ENCODE results near the gene PAFAH1B1. TPM values are rescaled to one million over a fixed set of nuclear protein-coding genes. Genes with fewer than 3 reads are reported as not detected.
"Not testable (repeated sequence)": the region's sequence is repeated elsewhere in the genome, so short reads cannot be mapped to it uniquely, and the experiment has no call there.

Gene PAFAH1B1
- total and polyA plus RNA-seq, 2 experiments from 2014 or later, result 69.9 to 71.7 TPM

DNA sequence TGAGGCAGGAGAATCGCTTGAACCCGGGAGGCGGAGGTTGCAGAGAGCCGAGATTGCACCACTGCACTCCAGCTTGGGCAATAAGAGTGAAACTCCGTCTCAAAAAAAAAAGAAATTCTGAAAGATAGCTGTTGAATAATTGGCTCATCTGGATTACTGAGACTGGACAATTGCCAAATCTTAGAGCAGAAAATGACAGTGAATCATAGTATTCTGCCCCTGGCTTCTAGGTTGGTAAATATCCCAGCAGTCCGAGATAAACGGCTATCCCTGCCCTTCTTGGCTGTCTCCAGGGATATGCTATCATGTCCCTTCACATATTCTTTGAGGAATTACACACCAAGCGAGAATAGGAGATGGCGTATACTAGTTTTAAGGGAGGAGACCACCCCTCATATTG is 46.3 kb upstream of the PAFAH1B1 start:
- Mint-ChIP-seq H3K4me1 (peaks cover 10% of the 10 kb centered on the region), H3K27me3 (ENCODE audit: insufficient read depth, low read depth, poor library complexity) (peaks cover 12% of the 10 kb centered on the region), H3K4me3 (no peak overlapping the region), H3K36me3 (ENCODE audit: low read depth) (no peaks in the 10 kb centered on the region), H3K27ac (no peak overlapping the region), H3K9me3 (no peaks in the 10 kb centered on the region)
- DNase-seq (ENCODE audit: low spot score), result no peak
- H3K36me3 ChIP-seq (ENCODE audit: insufficient read depth), result no peaks in the 10 kb centered on the region
- no peaks in the 10 kb centered on the region for H3K79me2 ChIP-seq (replicated peaks; ENCODE audit: insufficient read depth)
- no peaks in the 10 kb centered on the region for H3K9me2 ChIP-seq (ENCODE audit: insufficient read depth)
- TF ChIP-seq POLR2AphosphoS5 (IDR thresholded peaks at IDR 0.05; ENCODE audit: low read depth) (no peak), ZNF114 (CRISPR knock-in tag; IDR thresholded peaks at IDR 0.05) (no peak), EZH2 (IDR thresholded peaks at IDR 0.05; ENCODE audit: low read depth, unreplicated experiment) (no peak), STAT1 (IDR thresholded peaks at IDR 0.05; ENCODE audit: unreplicated experiment) (no peak), NANOG (IDR thresholded peaks at IDR 0.05; ENCODE audit: borderline replicate concordance) (no peak)
- TF ChIP-seq, protein P1, sequence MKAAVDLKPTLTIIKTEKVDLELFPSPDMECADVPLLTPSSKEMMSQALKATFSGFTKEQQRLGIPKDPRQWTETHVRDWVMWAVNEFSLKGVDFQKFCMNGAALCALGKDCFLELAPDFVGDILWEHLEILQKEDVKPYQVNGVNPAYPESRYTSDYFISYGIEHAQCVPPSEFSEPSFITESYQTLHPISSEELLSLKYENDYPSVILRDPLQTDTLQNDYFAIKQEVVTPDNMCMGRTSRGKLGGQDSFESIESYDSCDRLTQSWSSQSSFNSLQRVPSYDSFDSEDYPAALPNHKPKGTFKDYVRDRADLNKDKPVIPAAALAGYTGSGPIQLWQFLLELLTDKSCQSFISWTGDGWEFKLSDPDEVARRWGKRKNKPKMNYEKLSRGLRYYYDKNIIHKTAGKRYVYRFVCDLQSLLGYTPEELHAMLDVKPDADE (IDR thresholded peaks at IDR 0.05), result no peak
- TF ChIP-seq, protein P2, sequence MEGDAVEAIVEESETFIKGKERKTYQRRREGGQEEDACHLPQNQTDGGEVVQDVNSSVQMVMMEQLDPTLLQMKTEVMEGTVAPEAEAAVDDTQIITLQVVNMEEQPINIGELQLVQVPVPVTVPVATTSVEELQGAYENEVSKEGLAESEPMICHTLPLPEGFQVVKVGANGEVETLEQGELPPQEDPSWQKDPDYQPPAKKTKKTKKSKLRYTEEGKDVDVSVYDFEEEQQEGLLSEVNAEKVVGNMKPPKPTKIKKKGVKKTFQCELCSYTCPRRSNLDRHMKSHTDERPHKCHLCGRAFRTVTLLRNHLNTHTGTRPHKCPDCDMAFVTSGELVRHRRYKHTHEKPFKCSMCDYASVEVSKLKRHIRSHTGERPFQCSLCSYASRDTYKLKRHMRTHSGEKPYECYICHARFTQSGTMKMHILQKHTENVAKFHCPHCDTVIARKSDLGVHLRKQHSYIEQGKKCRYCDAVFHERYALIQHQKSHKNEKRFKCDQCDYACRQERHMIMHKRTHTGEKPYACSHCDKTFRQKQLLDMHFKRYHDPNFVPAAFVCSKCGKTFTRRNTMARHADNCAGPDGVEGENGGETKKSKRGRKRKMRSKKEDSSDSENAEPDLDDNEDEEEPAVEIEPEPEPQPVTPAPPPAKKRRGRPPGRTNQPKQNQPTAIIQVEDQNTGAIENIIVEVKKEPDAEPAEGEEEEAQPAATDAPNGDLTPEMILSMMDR (conservative IDR thresholded peaks at IDR 0.05; ENCODE audit: low read depth in 2 of 2), result no peak
- H4K20me1 ChIP-seq (replicated peaks; ENCODE audit: insufficient read depth), result no peaks in the 10 kb centered on the region
- no peak overlapping the region; the same call in 1 of the 2 replicates for H2AFZ ChIP-seq
- H3K27ac ChIP-seq (ENCODE audit: low read depth), result no peak overlapping the region
- no peak overlapping the region for H3K4me2 ChIP-seq
- no peak for ATAC-seq
- H3K4me3 ChIP-seq, result no peak overlapping the region
- no peaks in the 10 kb centered on the region; the same call in 1 of the 2 replicates for H3K4me1 ChIP-seq (ENCODE audit: insufficient read depth)
- H3K27me3 ChIP-seq (ENCODE audit: insufficient read depth), result no peaks in the 10 kb centered on the region
- no peaks in the 10 kb centered on the region for H3F3A ChIP-seq (replicated peaks; ENCODE audit: low read depth)

DNA sequence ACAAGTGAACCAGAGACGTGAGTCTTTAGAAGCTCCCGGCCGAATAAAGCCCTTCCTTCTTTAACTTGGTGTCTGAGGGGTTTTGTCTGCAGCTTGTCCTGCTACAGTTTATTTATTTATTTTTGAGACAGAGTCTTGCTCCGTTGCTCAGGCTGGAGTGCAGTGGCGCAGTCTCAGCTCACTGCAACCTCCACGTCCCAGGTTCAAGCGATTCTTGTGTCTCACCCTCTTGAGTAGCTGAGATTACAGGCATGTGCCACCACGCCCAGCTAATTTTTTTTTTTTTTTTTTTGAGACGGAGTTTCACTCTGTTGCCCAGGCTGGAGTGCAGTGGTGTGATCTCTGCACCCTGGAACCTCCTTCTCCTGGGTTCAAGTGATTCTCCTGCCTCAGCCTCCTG is 45.4 kb upstream of the PAFAH1B1 start:
- not testable (repeated sequence) for H3K36me3 ChIP-seq (ENCODE audit: insufficient read depth); ATAC-seq; H3K36me3 Mint-ChIP-seq (ENCODE audit: low read depth)

More for the DNA sequence above, 45.4 kb upstream of the PAFAH1B1 start:
- not testable (repeated sequence) for H3F3A ChIP-seq (replicated peaks; ENCODE audit: low read depth); H3K4me1 ChIP-seq (ENCODE audit: insufficient read depth); H3K4me3 Mint-ChIP-seq; H3K4me2 ChIP-seq; H3K27me3 ChIP-seq (ENCODE audit: insufficient read depth); DNase-seq (ENCODE audit: low spot score); H3K27ac ChIP-seq (ENCODE audit: low read depth); H3K4me3 ChIP-seq; H3K9me2 ChIP-seq (ENCODE audit: insufficient read depth); H3K9me3 Mint-ChIP-seq; H4K20me1 ChIP-seq (replicated peaks; ENCODE audit: insufficient read depth); H3K27ac Mint-ChIP-seq; H3K79me2 ChIP-seq (replicated peaks; ENCODE audit: insufficient read depth)
- peaks cover 12% of the 10 kb centered on the region for H3K27me3 Mint-ChIP-seq (ENCODE audit: insufficient read depth, low read depth, poor library complexity)
- H3K4me1 Mint-ChIP-seq, result peaks cover 11% of the 10 kb centered on the region
- 0 out of 2 replicates have a peak overlapping the region, but pooled peaks have one; percentile 52 for H2AFZ ChIP-seq

All from GM23338 (cell line).